ENCODE measurements around the gene ETS1.

The ETS1 gene

DNA sequence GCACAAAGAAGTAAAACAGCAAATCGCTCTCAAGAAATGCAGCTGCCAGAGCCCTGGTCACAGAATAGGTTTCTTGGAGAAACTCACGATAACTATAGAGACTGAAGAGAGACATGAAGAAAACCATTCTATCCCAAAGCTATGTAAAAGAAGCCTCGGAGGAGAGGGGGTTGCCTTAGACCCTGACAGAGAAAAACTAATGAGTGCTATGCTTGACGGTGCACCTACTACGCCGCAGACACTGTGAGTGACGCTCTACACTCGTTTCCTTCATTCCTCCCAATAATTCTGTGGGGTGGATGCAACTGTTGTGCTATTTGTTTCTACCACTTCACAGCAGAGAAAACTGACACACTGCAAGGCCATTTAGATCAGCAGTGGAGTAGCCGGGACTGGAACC, 121.8 kb downstream of the ETS1 start:
- TF ChIP-seq, protein P1, sequence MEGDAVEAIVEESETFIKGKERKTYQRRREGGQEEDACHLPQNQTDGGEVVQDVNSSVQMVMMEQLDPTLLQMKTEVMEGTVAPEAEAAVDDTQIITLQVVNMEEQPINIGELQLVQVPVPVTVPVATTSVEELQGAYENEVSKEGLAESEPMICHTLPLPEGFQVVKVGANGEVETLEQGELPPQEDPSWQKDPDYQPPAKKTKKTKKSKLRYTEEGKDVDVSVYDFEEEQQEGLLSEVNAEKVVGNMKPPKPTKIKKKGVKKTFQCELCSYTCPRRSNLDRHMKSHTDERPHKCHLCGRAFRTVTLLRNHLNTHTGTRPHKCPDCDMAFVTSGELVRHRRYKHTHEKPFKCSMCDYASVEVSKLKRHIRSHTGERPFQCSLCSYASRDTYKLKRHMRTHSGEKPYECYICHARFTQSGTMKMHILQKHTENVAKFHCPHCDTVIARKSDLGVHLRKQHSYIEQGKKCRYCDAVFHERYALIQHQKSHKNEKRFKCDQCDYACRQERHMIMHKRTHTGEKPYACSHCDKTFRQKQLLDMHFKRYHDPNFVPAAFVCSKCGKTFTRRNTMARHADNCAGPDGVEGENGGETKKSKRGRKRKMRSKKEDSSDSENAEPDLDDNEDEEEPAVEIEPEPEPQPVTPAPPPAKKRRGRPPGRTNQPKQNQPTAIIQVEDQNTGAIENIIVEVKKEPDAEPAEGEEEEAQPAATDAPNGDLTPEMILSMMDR (IDR thresholded peaks at IDR 0.05; ENCODE audit: low read depth, low read length) = no peak
- H3K4me3 ChIP-seq (replicated peaks in 1 of 2; ENCODE audit: low read depth in 2 of 2, low read length in 2 of 2) = no peak overlapping the region
- no peak for DNase-seq (ENCODE audit: low read depth in 2 of 2)

- no peak overlapping the region for H3K4me3 ChIP-seq (replicated peaks in 1 of 2; ENCODE audit: low read depth in 2 of 2, low read length in 2 of 2)
- TF ChIP-seq, protein P1 (IDR thresholded peaks at IDR 0.05; ENCODE audit: low read depth, low read length) = no peak
- no peak for DNase-seq (ENCODE audit: low read depth in 2 of 2)
Measured at GRCh38 chr11:128464878-128465450, 122.4 kb downstream of the ETS1 start.

DNA sequence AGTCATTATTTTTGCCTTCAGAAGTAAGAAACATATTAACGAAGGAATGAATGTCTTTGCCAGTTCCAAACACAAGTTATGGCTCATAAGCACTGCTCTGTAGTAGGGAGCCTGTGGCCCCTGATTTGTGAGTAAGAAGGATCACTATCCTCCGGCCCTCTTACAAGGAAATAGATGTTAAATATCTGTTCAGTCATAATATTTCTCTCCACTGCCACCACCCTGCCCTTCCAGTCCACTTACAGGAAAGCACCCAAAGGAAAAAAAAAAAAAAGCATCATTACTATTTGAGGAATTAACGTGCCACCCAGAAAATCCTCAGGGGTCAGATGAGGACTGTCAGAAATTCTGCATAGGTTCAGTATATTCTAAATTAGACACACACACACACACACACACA, 123.4 kb downstream of the ETS1 start:
- H3K4me3 ChIP-seq (replicated peaks in 1 of 2; ENCODE audit: low read depth in 2 of 2, low read length in 2 of 2) = no peak overlapping the region
- TF ChIP-seq, protein P1 (IDR thresholded peaks at IDR 0.05; ENCODE audit: low read depth, low read length) = no peak
- peak in 1 of 2 donors; percentile 51 for DNase-seq (ENCODE audit: low read depth in 2 of 2)

GRCh38 chr11:128463371-128463829, 124.0 kb downstream of the ETS1 start:
- H3K4me3 ChIP-seq (replicated peaks in 1 of 2; ENCODE audit: low read depth in 2 of 2, low read length in 2 of 2) = no peak overlapping the region

DNA sequence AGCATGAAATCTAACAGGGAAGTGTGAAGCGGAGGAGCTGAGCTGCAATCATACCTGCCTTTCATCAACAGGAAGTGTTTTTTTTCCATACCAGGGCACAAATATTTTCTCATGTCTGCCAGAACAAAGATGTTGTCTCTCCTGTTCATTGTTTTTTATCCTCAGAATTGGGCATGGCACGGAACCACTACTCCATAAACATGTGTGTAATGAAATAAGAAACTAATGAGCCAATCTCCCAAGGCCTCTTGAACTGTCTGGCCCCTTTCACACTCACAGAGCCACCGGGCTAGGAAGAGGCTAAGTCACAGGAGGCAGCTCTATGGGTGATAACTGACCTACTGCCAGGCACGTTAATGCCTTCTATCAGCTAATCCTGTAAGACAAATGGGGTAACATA, 124.4 kb downstream of the ETS1 start:
- DNase-seq (ENCODE audit: low read depth in 2 of 2) = no peak
- TF ChIP-seq, protein P1 (IDR thresholded peaks at IDR 0.05; ENCODE audit: low read depth, low read length) = no peak
- H3K4me3 ChIP-seq (replicated peaks in 1 of 2; ENCODE audit: low read depth in 2 of 2, low read length in 2 of 2) = no peak overlapping the region

More at GRCh38 chr11:128463371-128463829, 124.0 kb downstream of the ETS1 start:
- TF ChIP-seq, protein P1 (IDR thresholded peaks at IDR 0.05; ENCODE audit: low read depth, low read length) = no peak
- DNase-seq (ENCODE audit: low read depth in 2 of 2) = peak; percentile 93 to 96

DNA sequence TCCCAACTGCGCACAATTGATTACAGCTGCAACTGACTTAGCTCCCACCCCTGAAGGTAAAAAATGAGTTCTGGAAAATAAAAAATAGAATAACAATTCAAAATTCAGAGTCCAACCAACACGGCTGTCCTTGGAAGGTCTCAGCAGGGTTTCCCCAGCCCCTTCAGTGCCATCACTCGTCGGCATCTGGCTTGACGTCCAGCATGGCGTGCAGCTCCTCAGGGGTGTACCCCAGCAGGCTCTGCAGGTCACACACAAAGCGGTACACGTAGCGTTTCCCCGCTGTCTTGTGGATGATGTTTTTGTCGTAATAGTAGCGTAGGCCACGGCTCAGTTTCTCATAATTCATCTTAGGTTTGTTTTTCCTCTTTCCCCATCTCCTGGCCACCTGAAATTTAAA, 125.2 kb downstream of the ETS1 start:
- DNase-seq (ENCODE audit: low read depth in 2 of 2) = no peak
- TF ChIP-seq, protein P1 (IDR thresholded peaks at IDR 0.05; ENCODE audit: low read depth, low read length) = no peak
- H3K4me3 ChIP-seq (replicated peaks in 1 of 2; ENCODE audit: low read depth in 2 of 2, low read length in 2 of 2) = no peak overlapping the region

DNA sequence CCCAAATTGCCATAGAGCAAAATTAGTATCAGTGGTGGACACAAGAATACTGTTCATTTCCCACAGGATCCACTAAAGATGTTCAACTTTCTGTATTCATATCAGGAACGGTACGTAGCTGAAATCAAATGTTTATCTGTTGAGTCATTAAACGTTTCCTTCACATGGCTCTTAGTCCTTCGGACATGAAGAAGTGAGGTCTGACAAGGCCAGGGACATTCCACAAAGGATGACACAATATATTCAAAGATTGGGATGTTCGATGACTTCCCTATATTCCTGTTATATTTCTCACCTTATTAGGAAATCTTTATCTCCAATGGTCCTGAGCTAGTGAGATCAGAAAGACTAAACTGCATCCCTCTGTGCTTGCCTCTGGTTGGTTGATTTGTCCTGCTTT, 129.0 kb downstream of the ETS1 start:
- H3K4me3 ChIP-seq (replicated peaks in 1 of 2; ENCODE audit: low read depth in 2 of 2, low read length in 2 of 2) = no peak overlapping the region
- peak; percentile 61 to 90 for DNase-seq (ENCODE audit: low read depth in 2 of 2)
- TF ChIP-seq, protein P1 (IDR thresholded peaks at IDR 0.05; ENCODE audit: low read depth, low read length) = no peak
